Glutamatergic neuron (in vitro differentiated cells): Measurements from ENCODE around the gene SLC35D1. TPM values are rescaled to one million over a fixed set of nuclear protein-coding genes. Genes with fewer than 3 reads are reported as not detected.

ENCODE experiments used
- DNase-seq: peaks from one replicate; pipeline ENCODE4 v3.0.0; 2022
- H3K27ac Mint-ChIP-seq: one replicate; pipeline ENCODE4 v1.8.0; 2020; ENCODE audit warnings: mild to moderate bottlenecking, mixed read lengths, inconsistent platforms; ENCODE audit not compliant: unreplicated experiment
- H3K27me3 Mint-ChIP-seq: one replicate; pipeline ENCODE4 v1.8.0; 2020; ENCODE audit warnings: mild to moderate bottlenecking, moderate library complexity, mixed read lengths, inconsistent platforms; ENCODE audit not compliant: unreplicated experiment
- H3K36me3 Mint-ChIP-seq: one replicate; pipeline ENCODE4 v1.8.0; 2020; ENCODE audit warnings: mild to moderate bottlenecking, mixed read lengths, inconsistent platforms; ENCODE audit not compliant: unreplicated experiment
- H3K4me1 Mint-ChIP-seq: one replicate; pipeline ENCODE4 v1.8.0; 2020; ENCODE audit warnings: mild to moderate bottlenecking, low read depth, mixed read lengths, inconsistent platforms; ENCODE audit not compliant: unreplicated experiment
- H3K4me3 Mint-ChIP-seq: one replicate; pipeline ENCODE4 v1.8.0; 2020; ENCODE audit warnings: mild to moderate bottlenecking, mixed read lengths, inconsistent platforms; ENCODE audit not compliant: unreplicated experiment
- H3K9me3 Mint-ChIP-seq: one replicate; pipeline ENCODE4 v1.8.0; 2020; ENCODE audit warnings: mild to moderate bottlenecking, moderate library complexity, mixed read lengths, inconsistent platforms; ENCODE audit not compliant: unreplicated experiment
- CTCF ChIP-seq: fragments of 200-600 bp; sonication (generic); IDR thresholded peaks from one replicate; pipeline ENCODE4 v1.5.0; 2021; ENCODE audit not compliant: partially characterized antibody, unreplicated experiment
- total RNA-seq: library from RNA; stranded (reverse); fragmentation: NEBNext Ultra II Directional; extraction: Animal tissue kit (Norgen Biotek cat#: 25700); gene quantifications from one replicate; pipeline ENCODE4 v1.2.1, GENCODE V29; 2021; ENCODE audit not compliant: unreplicated experiment

SLC35D1 gene
- total RNA-seq, 1 donor from 2014 or later, result 2.7 TPM

- H3K27ac Mint-ChIP-seq, result no peak overlapping the region
- no peak for DNase-seq
- H3K4me1 Mint-ChIP-seq, result no peaks in the 10 kb centered on the region
- no peak for TF ChIP-seq CTCF
- no peak overlapping the region for H3K4me3 Mint-ChIP-seq
- peaks cover 1% of the 10 kb centered on the region for H3K27me3 Mint-ChIP-seq
- peaks cover 2% of the 10 kb centered on the region for H3K9me3 Mint-ChIP-seq
- H3K36me3 Mint-ChIP-seq, result no peaks in the 10 kb centered on the region
Observed at GRCh38 chr1:67059346-67059745, 5.4 kb upstream of the SLC35D1 start.

DNA sequence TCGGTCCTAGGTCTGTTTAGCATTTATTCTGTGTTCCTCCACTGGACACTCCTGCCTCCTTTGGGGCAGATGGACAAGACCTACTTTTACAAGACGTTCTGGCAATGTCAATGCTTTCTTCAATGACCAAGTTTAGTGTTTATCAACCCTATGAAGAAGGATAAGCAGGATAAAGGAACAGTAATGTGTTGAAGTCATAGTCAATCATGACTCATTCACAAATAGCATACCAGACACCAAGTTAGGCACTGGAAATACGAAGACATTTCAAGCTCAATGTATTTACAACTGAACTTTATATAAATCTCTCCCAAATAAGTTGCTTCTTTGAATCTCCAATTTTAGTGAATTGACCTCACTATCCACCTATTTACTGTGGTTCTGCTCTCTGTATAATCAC, 4.8 kb upstream of the SLC35D1 start:
- no peak overlapping the region for H3K27ac Mint-ChIP-seq
- H3K4me1 Mint-ChIP-seq, result no peaks in the 10 kb centered on the region
- peaks cover 2% of the 10 kb centered on the region for H3K9me3 Mint-ChIP-seq
- H3K4me3 Mint-ChIP-seq, result no peak overlapping the region
- H3K27me3 Mint-ChIP-seq, result peaks cover 1% of the 10 kb centered on the region
- TF ChIP-seq CTCF, result no peak
- DNase-seq, result no peak
- H3K36me3 Mint-ChIP-seq, result no peaks in the 10 kb centered on the region

GRCh38 chr1:67058242-67058641, 4.3 kb upstream of the SLC35D1 start:
- peaks cover 2% of the 10 kb centered on the region for H3K9me3 Mint-ChIP-seq
- H3K36me3 Mint-ChIP-seq, result no peaks in the 10 kb centered on the region
- no peak for TF ChIP-seq CTCF
- no peak for DNase-seq
- H3K27me3 Mint-ChIP-seq, result peaks cover 1% of the 10 kb centered on the region
- H3K4me1 Mint-ChIP-seq, result no peaks in the 10 kb centered on the region
- no peak overlapping the region for H3K4me3 Mint-ChIP-seq
- no peak overlapping the region for H3K27ac Mint-ChIP-seq

DNA sequence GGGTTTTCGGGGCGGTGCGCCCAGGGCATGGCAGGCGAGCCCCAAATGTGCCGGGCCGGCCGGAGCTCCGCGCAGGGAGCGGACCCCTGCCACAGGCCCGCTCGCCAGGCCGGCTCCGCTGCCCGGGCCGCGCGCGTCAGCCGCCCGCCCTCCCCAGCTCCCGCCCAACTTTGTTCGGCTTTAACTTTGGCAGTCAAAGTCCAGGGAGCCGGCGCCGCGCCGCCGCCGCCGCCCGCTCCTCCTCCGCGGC, 488 bp downstream of the SLC35D1 start:
- DNase-seq, result no peak
- Mint-ChIP-seq H3K27me3 (peaks cover 4% of the 10 kb centered on the region), H3K4me1 (peaks cover 8% of the 10 kb centered on the region), H3K36me3 (no peaks in the 10 kb centered on the region), H3K4me3 (peak overlapping the region; percentile 91), H3K27ac (peak overlapping the region; percentile 44), H3K9me3 (peaks cover 2% of the 10 kb centered on the region)
- TF ChIP-seq CTCF, result no peak

- peaks cover 4% of the 10 kb centered on the region for H3K27me3 Mint-ChIP-seq
- H3K4me1 Mint-ChIP-seq, result peaks cover 8% of the 10 kb centered on the region
- H3K9me3 Mint-ChIP-seq, result peaks cover 2% of the 10 kb centered on the region
- H3K4me3 Mint-ChIP-seq, result peak overlapping the region; percentile 91
- H3K36me3 Mint-ChIP-seq, result no peaks in the 10 kb centered on the region
- DNase-seq, result peak; percentile 35
- H3K27ac Mint-ChIP-seq, result peak overlapping the region; percentile 44
- no peak for TF ChIP-seq CTCF
Observed at GRCh38 chr1:67052741-67053534, 1.0 kb downstream of the SLC35D1 start.
